T-helper 1 cell (primary cell): ENCODE measurements around the gene AJAP1.

Source experiments
- DNase-seq, 5 donors: peaks; one replicate each; pipeline ENCODE4 v3.0.0-alpha.2; 2012 to 2020

Gene AJAP1

DNA sequence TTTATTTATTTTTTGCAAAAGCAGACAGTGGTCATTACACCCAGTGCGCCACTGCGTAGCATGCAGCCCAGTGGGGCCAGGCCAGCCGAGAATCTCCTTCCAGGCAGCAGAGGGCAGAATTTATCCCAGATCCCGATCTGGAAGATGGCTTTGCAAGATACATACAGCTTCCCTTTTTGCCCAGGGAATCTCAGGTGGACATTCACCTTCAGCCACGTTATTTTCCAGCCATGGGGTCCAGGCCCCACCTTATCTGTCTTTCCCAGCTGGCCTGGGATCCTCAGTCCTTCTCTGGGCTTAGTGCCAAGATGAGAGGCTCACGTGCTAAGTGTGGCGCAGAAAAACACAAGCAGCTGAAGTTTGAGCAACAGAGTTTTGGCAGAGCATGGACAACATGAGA lies 123.6 kb downstream of the AJAP1 start:
- no peak for DNase-seq

DNA sequence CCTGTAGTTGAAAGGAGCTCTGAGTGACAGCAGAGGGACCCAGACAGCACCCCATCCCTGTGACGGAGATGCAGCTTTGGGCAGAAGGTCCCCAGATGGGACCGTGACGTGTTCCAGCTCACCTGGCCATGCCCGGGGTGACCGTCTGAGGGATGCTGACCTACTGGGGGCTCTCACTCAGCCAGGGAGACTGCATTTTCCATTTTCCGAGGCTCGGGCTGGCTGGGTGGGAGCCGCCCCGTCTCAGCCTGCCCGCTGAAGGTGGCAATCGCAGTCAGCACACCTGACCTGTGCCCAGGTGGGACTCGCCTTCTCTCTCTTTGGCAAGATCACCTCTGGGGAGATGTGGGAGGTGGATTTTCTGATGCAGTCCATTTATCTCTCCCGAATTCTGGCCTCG lies 127.2 kb downstream of the AJAP1 start:
- no peak for DNase-seq

DNA sequence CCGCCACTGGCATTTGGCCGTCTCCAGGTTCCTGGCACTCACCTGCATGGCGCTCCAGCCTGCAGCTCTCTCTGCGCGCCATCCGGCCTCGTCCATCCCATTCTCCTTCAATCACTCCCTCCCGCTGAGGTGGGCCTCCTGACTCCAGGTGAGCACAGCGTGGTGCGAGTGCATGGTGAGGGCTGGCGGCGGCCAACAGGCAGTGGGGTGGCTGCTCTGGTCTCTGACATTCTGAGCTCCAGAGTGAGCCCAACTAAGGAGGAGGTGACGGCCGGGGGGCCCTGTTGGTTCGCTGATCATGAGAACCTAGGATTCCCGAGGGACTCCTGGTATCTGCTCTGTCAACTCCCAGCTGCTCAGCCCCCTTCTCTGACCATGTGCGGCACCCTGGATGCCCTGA lies 130.4 kb downstream of the AJAP1 start:
- no peak for DNase-seq

DNA sequence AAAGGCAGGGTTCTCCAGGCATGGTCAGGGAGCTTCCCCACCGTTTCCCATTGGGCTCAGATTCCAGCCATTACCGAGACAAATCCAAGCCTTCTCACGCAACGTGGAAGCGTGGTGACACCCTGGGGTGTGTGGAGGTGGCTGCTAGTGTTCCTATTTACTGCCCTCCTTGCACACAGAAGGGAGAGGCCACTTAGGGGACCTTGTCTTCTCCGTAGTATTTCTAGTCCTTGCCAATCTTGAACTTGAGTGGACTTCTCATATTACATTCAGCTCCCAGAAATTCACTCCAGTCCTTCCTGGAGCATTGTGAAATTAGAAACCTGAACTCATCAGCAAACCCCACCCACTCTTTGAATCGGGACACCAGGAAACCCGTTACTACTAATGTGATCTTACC lies 131.6 kb downstream of the AJAP1 start:
- no peak for DNase-seq

DNA sequence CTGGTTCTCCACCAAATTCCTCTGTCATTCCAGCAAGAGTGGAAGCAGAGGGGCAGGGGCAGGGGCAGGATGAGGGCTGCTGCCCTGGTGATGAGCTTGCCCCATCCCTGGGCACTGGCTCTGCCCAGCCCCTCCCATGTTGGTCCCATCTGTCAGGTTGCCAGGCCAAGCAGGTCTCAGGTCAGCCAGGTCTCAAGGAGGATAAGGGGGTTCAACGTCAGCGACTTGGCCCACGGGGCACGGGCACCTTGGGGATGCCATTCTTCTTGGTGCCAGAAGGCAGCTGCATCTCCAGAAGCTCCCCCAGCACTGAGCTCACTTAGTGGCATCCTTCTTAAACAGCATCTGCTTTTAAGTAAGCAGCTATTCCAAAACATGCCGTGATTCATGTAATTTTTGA lies 133.1 kb downstream of the AJAP1 start:
- DNase-seq: no peak

DNA sequence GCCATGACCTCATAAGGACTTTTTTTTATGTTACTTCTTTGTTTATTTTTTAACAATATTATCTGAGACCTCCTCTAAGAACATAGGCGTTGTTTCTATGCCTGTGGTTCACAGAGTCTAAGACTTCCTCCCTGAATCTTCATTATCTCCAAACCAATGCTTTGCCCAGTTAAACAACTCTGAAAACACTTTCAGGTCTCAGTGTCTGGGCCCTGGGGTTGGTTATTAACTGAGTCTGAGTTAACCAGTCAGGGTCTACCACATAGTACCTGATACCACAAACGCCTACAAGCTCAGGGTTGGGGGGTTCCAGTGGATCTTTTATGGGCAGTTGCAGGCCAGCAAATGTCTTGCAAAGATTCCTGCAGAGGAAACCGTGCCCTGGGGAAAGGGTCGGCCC lies 138.2 kb downstream of the AJAP1 start:
- no peak for DNase-seq

DNA sequence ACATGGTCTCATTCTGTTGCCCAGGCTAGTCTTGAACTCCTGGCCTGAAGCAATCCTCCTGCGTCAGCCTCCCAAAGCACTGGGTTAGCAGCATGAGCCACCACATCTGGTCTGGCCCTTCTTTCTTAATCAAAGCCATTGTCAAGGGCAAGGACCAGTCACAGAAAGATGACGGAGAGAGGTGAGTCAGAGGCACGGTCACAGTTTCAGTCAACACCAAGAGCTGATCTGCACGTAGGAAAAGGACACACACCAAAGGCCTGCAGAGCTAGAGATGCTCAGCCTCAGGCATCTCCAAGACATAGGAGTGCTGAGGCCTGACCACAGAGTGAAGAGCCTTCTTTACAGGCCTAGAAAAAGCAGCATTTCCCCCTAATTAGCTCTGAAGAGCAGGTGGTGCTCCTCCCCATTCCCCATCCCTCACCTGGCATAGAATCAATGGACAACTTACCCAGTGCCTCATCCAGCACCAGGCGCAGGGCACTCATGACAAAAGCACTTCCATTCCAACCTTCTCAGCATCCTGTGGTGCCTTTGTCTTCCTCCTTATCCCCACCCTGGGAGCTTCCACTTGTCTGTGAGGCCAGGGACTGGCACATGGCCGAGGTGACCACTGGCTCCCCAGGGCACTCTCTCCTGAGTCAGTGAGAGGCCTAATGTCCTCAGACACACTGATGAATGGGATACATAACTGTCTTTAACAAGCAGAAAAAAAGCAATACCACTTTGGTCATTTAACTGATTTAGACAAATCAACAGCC lies 139.8 kb downstream of the AJAP1 start:
- DNase-seq: no peak

DNA sequence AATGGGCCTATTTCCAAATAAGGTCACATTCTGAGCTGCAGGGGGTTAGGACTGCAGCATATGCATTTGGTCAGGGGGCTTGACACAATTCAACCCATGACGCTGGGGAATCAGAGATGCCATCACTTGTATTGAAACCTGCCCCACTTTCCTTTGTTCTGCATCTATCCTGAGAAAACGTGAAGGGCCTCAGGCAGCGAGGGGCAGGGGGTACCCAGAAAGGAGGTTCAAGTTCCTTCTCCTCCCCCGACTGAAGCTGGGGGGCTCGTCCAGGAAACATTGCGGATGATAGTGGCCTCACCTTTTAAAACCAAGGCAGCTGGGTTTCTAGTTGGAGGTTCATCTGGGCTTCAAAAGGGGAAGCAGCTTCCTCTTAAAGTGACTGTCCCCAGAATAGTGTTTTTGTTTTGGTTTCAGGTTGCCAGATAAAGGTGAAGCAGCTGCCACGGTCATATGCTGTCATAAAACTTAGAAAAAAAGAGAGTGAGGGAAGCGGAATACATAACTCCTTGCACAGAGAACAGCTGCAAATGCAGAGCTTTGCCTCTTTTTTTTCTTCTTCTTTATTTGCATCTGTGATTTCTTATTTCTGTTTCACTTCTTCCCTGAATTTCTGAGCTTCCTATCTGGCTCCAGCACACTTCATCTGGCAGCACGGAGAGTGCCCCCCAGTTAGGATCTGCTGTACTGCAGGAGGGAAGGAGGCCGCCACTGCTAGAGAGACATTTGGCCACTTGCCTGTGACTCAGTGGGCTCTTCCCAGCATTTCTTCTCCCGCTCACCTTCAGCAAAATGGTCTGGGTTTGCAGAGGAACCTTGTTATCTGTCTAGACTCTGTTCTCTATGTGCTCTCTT lies 142.0 kb downstream of the AJAP1 start:
- DNase-seq: no peak

DNA sequence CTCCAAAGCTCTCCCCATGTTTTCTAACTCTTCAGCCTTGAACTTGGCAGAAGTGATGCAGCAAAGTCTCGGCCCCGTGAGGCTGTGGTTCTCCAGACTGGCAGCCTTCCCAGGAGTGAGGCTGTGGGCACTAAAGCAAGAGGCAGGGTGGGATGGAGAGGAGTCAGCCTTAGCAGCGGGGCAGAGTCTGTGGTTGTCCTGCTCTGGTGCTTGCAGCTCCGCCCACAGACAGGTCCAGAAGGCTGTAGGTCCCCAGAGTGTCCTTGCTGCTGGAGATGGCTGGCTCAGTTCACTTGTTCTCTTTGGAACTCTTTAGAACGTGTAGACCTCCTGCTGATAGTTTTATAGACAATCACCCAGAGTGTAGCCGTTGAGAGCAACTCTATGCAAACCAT lies 142.6 kb downstream of the AJAP1 start:
- DNase-seq: no peak

DNA sequence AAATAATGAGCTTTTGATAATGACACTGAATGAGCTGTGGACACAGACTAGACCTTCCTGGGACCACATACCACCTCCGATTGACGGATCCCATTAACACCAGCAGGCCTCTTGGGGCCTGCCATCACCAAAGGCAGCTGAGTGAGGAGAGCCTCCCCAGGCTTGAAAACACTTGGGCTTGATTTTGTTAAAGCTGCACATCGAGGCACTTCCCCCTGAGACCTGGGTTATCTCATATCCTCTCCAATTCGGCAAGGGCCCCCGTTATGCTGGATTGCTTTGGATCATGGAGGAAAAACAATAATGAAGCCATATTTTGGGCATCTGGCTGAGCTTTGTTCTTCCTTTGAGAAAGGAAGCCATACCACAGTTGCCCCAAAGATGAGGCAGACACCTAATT lies 143.0 kb downstream of the AJAP1 start:
- no peak for DNase-seq

DNA sequence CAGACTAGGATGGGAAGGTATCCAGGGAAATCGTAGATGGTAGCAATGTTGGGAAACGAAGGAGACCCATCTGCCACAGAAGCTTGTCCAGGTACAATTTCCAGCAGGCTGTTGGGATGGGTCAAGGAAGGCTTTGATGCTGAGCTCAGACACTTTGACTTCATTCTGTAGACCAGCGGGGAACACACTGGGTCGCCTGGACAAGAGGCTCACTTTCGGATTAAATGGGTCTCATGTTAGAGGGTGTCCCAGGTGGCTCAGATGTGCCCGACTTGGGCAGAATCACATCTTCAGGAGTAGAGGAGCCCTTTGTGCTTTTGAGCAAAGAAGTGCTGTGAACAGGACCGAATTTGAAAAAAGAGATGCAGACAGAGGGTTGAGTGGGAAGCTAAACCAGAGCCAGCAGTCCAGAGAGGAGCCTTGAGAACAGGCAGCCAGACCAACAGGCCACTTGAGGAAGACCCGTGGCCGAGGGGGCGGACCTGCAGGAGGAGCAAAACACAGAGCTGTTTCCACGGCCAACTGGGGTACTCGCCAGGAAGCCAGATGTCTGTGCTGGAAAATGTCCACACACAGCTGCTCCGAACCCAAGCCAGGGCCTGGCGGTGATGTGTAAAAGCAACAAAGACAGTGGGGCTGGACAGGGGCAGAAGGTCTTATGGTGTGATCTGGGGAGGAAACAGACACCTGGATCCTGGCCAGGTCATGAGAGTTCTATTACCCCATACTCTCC lies 146.9 kb downstream of the AJAP1 start:
- no peak for DNase-seq

DNA sequence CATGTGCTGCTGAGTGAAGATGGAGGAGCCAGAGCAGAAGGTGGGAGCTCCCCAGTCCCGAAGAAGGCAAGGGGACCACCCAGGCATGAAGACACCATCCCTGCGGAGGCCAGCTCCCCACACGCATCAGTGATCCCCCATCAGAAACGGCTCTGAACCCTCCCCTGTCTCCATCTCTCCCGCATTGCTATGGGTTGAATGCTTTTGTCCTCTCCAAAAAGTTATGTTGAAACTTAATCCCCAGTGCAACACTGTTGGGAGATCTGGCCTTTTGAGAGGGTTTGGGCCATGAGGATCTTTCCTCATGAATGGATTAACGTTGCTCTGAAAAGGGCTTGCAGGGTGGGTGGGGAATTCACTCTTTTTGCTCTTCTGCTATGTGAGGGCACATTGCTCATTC lies 147.6 kb downstream of the AJAP1 start:
- DNase-seq: no peak

DNA sequence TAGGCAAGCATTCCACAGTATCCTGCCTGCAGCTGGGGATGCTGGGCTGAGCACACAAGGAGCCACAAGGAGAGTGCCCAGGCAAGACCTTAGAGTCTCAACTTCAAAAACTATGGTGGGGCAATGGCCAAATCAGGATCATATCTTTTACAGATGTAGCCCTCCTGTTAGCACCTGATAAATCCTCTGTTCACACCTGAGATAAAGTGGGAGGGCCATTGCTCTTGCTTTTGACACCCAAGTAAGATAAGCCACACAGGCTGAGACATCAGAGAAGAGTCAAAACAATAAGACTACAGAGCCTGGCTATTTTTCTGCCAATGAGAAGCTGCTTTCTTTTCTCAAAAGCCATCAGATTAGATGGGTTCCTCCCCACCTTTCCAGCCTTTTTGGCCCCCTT lies 148.9 kb downstream of the AJAP1 start:
- no peak for DNase-seq

DNA sequence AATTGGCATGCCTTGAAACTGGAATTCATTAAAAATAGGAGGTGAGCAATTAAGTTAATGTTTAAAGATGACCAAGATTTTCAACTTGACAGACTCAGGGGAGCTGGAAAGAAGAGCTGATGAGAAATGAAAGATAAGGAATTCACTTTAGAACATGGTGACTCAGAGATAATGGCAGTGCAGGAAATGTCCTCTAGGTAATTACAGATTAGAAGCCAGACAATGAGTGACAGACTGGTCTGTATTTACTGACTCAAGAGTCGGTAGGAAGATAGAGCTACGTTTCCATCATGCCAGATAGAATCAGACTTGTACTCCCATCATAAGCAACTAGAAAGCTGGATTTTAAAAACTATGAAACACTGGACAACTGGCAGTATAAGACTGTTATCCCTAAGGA lies 151.6 kb downstream of the AJAP1 start:
- DNase-seq: no peak

DNA sequence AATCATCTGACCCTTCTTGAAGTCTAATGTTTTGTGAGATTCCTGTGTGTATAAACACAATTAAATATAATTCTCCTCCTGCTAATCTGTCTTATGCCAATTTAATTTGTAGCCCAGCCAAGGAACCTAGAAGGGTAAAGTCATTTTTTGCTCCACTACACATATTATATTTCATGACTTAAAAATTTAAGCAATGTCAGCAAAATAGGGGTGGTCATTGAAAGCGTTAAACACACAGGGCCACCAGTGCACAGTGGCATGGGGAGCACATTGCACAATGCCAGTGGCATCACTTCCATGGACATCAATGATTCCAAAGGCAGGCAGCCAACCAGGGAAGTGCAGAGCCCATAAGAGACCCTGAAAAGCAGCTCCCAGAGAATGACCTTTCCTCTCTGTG lies 166.1 kb downstream of the AJAP1 start:
- no peak for DNase-seq

DNA sequence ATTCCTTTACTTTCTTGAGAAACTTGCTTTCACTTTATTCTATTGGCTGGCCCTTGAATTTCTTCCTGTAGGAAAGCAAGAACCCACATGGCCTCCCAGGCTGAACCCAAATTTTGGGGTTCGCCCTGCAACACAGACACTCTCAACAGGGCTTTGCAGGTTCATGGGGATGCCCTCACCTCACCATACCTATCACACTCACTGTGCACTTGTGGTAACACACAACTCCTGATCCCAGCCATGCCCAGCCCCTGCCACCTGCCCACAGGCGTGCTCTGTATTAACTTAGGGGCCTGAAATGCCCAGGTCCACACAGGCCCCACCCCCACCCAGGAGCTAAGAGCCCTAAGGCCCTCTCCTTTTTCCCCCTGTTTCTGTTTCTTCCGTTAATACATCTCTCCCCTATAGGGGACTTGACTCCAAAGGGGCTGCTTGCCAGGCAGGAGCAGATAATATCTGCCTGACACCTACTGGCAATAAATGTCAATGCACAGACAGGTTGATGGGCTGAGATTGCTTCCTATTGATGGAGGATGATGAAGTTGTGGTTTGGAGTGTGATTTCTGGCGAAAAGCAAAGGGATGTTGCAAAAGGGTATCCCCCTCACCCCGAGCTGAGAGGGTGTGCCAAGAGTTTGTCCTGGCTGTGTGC lies 171.5 kb downstream of the AJAP1 start:
- DNase-seq: no peak

DNA sequence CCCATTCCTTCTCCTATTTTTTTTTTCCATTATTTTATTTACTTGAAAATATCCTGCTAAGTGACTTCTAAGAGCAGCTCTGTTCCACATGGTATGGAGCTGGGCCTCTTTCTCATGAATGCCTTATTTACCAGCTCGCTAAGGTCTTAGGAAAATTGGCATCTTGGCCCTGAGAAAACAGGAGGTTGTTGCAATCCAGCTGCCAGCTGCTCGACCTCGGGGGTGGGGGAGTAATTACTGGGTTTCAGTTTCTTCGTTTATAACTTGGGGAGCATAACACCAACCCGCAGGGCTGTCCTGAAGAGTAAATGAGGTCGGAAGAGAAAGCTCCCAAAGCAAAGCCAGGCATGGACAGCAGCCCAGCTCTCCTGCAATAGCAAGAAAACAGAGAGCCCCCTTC lies 176.3 kb downstream of the AJAP1 start:
- no peak for DNase-seq

DNA sequence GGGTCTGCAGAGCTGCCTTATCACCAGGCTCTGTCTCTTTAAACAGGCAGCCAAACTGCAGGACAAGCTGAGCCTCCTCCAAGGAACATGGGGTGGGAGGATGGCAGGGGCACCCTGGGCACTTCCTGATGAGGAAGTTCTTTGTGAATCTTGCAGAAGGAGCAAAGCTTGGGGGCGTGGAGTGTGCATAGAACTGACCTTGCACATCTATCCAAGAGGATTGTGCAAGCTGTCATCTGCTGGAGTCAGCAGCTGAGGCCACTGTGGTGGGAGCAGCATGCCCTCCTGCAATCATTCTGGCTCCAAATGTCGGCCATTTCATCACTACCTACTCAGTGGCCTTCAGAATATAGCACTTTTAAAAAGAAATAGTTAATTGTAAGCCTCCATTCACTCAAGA lies 182.2 kb downstream of the AJAP1 start:
- DNase-seq: no peak

DNA sequence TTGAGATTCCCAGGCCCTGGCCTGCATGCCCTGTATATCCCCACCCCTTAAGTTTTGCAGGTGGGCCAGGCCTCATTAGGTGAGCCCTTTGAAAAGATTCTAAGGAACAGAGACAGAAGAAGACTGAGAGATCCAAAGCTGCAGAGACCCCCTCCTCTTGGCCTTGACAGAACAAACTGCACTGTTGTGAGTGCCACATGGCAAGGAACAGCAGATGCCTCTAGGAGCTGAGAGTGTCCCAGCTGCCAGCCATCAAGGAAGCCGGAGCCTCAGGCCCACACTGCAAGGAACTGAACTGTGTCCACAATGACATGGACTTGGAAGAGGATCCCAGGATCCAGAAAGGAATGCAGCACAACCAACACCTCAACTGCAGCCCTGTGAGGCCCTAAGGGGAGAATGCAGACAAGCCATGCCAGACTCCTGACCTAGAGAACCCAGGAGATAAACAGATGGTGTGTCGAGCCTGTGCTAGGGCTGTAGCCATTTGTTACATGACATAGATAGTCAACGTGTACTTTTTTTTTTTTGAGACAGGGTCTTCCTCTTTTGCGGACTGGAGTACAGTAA lies 182.7 kb downstream of the AJAP1 start:
- DNase-seq: no peak

DNA sequence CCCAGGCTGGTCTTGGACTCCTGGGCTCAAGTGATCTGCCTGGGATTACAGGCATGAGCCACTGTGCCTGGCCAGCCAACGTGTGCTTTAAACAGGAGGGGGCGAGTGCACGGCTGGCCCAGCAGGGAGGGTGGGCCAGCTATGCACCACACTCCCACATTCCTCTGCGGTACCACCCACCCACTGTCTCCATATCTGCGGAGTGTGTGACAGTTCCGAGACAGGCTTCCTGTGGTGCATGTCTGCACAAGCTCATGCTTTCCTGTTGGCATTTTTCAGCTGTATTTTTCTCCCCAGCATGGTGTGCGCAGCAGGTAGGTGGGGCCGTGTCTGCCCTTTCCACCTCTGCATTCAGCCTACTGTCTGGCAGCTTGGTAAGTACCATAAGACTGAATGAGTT lies 183.3 kb downstream of the AJAP1 start:
- no peak for DNase-seq

DNA sequence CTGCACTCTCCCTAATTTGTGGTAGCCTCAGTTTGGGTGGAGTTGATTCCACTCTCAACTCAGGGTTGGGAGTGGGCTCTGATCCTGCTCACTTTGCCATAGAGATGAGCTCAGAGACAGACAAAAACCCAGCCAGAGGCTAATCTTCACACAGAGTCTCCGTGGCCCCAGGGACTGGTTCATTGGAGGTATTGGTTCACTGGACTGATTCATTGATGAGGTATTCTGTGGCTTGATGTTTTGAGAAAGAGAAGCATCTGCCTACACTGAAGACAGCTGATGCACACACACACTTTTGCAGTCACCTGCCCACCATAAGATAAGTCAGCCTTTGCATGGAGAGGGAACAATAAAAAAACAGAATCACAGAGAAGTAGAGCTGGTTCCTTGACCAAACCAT lies 183.8 kb downstream of the AJAP1 start:
- no peak for DNase-seq
